ENCODE data around the gene RHEX.

The RHEX gene

GRCh38 chr1:206098242-206098919 lies 45.4 kb downstream of the RHEX start:
- DNase-seq = no peak

DNA sequence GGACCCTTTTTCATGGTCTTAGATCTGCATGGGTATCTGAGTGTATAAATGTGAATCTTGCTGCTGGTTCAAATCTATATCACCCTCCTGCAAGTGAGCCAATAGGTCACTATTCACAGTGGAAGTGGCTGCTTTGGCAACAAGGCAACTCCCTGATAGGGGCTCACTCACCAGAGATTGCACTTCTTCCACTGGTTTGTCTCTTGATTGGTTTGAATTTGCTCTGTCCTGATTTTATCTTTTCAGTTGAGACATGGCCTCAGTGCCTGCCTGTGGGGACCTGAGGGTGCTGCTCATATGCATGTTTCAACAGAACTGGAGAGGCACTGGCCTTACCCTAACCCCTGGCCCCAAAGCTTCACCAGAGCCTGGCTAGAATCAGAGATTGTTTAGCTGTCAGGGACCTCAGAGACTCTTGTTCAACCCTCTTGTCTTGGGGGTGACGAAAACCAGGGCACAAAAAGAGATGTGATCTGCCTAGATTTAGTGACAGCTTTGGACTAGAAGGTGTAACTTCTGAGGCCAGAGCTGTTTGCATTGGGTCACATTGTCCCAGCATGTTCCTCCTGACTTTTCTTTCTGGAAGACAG lies 47.3 kb downstream of the RHEX start:
- DNase-seq = peak; percentile 84

DNA sequence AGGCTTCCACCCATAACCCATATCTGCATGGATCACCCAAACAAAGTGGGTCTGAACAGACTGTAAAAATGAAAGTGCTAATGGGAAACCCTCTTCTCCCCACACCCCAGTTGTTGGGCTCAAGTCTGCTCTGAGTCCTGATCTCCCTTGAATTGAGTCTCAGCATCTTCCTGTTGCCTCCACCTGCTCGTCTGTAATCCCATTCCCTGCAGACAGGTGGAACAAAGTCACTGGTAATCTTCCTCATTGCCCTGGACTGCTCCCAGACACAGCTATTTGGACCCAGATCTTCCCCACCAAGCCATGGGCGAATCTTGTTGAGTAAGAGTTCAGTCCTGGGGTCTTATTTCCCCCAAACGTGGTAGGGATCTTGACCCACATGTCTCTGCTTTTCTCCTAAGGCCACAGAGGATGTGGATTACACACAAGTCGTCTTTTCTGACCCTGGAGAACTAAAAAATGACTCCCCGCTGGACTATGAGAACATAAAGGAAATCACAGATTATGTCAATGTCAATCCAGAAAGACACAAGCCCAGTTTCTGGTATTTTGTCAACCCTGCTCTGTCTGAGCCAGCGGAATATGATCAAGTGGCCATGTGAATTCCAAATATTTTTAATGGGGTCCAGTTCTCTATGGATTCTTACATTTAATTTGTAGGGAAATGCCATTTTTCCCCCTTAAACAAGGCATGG lies 48.5 kb downstream of the RHEX start:
- DNase-seq = no peak

DNA sequence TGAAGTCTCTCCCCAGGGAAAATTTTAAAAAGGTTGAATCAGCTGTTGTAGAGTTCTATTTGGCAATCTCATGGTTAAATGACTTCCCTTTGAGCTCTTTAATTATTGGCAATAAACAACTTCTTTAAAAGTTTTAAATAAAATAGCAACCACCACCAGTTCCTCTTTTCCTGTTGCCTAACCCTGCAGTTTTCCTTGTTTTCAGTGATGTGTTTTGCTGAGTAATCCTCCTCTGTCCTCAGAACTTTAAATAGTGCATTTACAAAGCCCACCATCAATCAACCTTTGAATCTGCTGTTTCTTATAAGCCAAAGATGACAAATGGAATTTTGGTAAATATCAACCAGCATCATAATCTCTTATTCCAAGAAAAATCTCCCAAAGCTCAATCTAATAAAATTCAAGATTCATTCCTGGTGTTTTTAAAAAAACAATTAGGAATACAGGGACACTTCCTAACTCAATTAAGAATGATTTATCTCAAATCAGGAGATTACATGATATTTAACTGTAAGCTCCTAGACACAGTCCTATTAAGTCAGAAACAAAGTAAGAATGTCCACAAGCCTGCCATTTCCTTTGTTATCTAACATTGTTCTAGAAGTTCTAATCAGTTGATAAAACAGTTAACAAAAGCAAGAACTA lies 49.4 kb downstream of the RHEX start:
- DNase-seq = peak; percentile 76

DNA sequence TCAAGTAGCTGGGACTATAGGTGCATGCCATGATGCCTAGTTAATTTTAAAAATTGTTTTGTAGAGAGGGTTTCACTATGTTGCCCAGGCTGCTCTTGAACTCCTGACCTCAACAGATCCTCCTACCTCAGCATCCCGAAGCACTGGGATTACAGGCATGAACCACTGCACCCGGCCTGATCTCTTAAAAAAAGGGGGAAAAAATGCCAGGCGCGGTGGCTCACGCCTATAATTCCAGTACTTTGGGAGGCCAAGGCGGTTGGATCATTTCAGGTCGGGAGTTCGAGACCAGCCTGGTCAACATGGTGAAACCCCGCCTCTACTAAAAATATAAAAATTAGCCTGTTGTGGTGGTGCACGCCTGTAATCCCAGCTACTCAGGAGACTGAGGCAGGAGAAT lies 51.0 kb downstream of the RHEX start:
- DNase-seq = no peak

- peak; percentile 51 for DNase-seq
These were observed 52.6 kb downstream of the RHEX start for GRCh38 chr1:206105464-206105995.

- DNase-seq = peak; percentile 92
These were observed 53.6 kb downstream of the RHEX start for GRCh38 chr1:206106328-206107167.

DNA sequence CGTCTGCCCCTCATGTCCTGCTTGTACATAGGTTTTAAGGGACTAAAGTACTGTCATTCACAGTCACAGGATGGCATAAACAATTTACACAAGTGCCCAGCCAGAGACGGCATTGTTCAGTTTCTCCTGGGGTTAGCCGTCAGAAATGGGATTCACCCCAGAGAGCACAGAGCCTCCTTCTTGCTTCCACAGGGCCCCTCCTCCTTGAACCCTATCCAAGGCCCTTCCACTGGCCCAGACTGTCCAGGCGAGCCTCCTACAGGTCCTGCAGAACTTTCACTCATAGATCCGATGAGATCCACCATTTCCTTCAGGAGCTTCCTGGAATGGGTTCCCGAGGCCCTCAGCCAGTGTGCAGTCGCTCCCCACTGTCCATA lies 54.2 kb downstream of the RHEX start:
- no peak for DNase-seq

DNA sequence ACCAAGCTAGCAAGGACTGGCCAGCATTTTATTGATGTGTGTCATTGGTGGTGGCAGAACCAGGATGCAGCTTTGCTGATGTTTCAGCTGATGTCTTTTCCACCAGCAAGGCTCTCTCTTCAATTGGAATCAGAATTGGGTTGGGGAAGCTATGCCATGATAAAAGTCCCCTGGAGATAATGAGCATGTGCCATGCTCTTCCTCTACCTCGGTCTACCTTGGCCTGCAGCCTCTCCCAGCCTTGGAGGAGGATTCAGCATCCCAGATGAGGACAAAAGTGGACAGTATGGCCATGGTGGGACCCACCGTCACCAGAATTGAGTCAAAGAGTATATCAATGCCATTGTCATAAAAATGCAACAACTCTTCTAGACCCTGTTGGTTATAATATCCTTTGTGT lies 55.7 kb downstream of the RHEX start:
- no peak for DNase-seq

- DNase-seq = no peak
These were observed 56.7 kb downstream of the RHEX start for GRCh38 chr1:206109718-206110117.

GRCh38 chr1:206110161-206110560 lies 57.2 kb downstream of the RHEX start:
- no peak for DNase-seq

GRCh38 chr1:206110820-206111219 lies 57.8 kb downstream of the RHEX start:
- DNase-seq = no peak

DNA sequence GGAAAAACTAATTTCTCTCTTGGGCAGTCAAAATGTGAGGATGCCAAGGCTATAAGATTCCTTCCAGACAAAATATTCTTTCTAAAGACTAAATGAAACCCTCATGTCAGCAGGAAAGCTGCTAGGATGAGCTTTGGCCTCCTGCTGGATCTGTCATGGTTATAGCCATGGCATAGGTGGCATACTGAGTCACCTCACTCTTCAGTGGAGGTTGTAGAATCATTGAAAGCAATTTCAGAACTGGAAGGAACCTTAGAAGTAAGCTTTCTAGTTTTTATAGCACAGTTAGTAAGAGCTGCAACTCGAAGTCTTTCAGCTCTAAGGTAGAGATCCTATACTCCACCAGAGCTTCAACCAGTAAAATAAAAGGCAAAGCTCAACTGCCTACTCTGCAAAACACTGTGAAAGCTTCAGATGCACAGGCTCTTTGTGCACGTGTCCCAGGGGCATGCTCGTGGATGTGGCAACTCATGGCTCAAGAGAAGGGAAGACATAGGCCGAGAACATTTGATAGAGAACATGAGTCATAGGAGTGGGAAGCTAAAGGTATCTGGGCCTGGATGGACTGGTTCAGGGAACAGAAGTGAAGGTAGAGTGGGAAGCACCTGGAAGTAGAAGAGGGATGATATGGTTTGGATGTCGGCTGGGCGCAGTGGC lies 58.4 kb downstream of the RHEX start:
- DNase-seq = no peak

DNA sequence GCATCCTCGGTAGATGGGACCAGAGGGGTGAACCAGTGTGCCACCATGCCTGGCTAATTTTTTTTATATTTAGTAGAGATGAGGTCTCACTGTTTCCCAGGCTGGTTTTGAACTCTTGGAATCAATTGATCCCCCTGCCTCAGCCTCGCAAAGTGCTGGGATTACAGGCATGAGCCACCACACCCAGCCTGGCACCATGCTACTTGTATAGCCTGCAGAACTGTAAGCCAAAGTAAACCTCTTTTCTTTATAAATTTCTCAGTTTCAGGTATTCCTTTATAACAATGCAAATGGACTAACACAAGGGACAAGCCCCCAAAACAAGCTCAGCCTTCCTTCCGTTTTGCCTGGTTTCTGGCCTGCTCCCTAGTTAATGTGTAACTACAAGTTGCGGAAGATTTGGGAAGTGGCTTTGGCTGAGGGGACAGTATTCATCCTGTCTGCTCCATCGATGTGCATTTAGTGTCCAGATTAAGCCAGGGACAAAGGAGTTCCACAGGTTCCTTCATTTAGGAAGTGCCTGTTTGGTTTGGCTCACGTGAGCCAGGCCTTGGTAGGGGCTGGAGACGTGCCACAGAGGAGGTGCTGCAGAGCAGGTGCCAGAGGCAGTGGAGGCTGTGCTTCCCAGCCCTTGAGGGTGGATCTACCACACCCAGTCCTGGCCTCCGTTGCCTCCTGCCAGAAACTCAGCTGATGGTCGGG lies 59.8 kb downstream of the RHEX start:
- no peak for DNase-seq

DNA sequence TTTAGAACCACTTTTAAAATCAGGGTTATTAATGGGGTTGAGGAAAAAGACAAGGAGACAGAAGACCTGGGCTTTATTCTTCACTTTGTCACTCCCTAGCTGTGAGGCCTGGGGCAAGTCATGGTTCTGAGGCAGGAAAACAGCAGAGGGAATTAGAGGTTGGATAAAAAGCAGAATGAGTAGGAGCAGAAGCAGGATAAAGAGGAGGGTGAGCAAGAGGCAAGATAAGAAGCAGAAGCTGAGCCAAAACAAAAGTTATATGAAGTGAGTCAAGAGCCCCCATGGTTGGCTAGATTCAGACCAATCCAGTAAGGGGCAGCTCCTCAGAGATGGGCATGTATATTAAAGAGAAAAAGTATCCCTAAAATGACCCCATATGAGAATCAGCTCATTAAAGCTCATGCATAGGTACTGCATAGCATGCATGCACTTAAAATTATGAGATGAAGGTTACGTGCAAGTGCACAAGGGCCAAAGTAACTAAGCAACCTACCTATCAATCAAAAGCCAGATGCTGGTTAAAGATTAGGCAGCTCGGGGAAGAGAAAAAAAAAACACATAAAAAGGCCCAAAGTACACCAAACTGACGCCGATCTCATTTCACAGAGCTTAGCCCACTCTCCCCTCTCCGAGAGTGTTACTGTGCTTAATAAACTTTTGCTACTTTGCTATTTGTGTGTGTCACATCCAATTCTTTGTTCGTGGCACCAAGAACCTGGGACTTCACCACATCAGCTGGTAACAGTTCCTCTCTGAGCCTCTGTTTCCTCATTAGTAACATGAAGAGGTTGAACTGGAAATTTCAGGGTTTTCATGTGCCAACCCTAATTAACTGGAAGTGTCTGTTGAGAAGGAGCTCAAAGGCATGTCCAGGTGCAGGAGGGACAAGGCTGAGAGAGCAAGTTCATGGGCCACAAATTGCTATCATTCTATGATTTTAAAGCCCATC lies 62.0 kb downstream of the RHEX start:
- peak; percentile 82 for DNase-seq

GRCh38 chr1:206115791-206116190 lies 62.8 kb downstream of the RHEX start:
- no peak for DNase-seq

DNA sequence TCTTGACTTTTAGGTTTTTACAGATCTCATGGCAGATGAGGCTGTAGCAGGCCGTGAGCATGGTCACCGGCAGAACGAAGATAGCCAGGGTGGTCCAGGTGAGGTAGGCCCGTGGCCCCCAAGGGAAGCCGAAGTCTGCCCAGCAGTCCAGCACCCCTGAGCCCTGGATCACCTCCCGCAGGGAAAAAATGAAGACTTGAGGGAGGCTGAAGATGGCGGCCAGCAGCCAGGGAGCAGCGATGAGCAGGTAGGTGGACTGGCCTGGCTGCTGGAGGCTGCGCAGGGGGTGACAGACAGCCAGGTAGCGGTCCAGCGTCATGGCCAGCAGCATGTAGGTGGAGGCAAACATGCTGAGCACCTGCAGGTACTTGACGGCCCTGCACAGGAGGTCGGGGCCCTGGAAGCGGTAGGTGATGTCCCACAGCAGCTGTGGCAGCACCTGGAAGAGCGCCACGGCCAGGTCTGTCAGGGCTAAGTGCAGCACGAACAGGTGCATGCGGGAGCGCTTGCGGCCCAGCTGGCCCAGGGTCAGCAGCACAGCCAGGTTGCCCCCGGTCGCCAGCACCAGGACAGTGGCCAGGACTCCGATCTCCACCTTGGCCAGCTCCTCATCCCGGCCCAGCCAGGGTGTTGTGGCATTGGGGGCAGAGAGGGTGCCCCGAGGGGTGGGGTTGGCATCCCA lies 63.4 kb downstream of the RHEX start:
- DNase-seq = no peak

DNA sequence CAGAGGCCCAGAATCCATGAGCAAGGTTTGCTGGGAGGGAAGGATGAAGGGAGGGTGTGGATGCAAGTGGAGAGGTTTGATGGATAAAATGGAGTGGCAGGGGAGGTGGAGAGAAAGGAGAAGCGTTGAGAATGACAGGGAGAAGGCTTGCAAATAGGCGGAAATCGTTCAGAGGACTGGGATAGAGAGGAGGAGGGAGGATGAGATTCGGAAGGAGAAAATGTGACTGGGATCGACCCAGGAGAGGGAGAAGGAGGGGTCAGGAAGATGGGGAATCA lies 63.8 kb downstream of the RHEX start:
- DNase-seq = no peak

GRCh38 chr1:206117151-206117948 lies 64.4 kb downstream of the RHEX start, which contains the start of gene AVPR1B:
AVPR1B (minus strand) TSS chr1:206117388; CDS start chr1:206116890, 498 bp downstream.
- DNase-seq = peak; percentile 72
